Measurements from ENCODE around the gene IGF2BP3.

GRCh38 chr7:23373151-23374004 lies 96.9 kb downstream of the IGF2BP3 start:
- TF ChIP-seq CTCF (IDR thresholded peaks at IDR 0.05) = no peak
- TF ChIP-seq POLR2A (IDR thresholded peaks at IDR 0.05) = no peak
- TF ChIP-seq EP300 (IDR thresholded peaks at IDR 0.05) = no peak

Data from gastroesophageal sphincter (tissue), 3 donors.